GM10248 (cell line): Measurements from ENCODE around the gene CAD.

ENCODE experiments used
- CTCF ChIA-PET: fragments of 300-600 bp; sonication (Branson Sonifier 250); formaldehyde crosslinking; extraction: SDS; loops from one replicate; lab custom pipeline; 2021; ENCODE audit warnings: antibody characterized with exemption; lab: Yijun Ruan, JAX
- POLR2A ChIA-PET: fragments of 350-650 bp; sonication (Branson Sonifier 250); formaldehyde crosslinking; extraction: SDS; loops from one replicate; lab custom pipeline; 2020; ENCODE audit warnings: antibody characterized with exemption; lab: Yijun Ruan, JAX
- DNase-seq: peaks from one replicate; pipeline ENCODE4 v3.0.0; 2012; ENCODE audit errors: extremely low spot score
- CTCF ChIP-seq: IDR thresholded peaks from 2 replicates; pipeline ENCODE4 v1.5.1; 2012; ENCODE audit warnings: mild to moderate bottlenecking, low read depth; ENCODE audit errors: extremely low read depth, missing control alignments, control extremely low read depth

Gene CAD

DNA sequence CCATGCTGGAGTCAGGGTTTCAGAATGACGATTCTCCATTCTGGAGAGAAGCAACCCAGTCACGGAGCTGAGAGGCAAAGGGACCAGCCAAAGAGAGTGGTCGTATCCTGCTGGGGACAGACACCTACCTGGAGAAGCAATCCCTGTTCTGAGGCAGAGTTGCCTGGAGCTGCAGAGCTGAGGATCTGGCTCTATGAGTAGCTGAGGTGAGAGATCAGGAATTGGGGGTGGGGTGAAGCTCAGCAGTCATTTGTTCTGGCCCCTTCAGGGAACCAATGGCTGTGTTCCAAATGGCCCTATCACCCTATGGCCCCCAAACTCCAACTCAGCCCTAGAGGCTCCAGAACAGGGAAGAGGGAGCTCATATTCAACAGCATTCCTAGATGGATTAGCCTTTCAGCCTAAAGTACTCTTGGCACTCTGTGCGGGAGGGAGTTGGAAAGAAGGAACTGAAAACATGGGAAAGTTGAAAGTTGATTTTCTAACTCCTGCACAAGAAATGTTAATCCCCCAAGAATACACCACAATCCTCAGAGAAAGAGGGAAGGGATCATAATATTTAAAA lies 8.6 kb upstream of the CAD start:
- TF ChIP-seq CTCF = no peak
- POLR2A ChIA-PET = no interaction called here
- CTCF ChIA-PET = interaction anchor here (1.9 kb wide), 1 partner anchor 39 kb away, joined by 4 read pairs; no protein-coding TSS in a partner anchor
- no peak for DNase-seq

GRCh38 chr2:27209621-27210401 lies 7.4 kb upstream of the CAD start:
- DNase-seq = no peak
- ChIA-PET POLR2A (no interaction called here), CTCF (interaction anchor here (1.0 to 1.9 kb wide), 2 partner anchors 18 to 40 kb away, joined by 3 to 4 read pairs; no protein-coding TSS in a partner anchor)
- no peak for TF ChIP-seq CTCF

DNA sequence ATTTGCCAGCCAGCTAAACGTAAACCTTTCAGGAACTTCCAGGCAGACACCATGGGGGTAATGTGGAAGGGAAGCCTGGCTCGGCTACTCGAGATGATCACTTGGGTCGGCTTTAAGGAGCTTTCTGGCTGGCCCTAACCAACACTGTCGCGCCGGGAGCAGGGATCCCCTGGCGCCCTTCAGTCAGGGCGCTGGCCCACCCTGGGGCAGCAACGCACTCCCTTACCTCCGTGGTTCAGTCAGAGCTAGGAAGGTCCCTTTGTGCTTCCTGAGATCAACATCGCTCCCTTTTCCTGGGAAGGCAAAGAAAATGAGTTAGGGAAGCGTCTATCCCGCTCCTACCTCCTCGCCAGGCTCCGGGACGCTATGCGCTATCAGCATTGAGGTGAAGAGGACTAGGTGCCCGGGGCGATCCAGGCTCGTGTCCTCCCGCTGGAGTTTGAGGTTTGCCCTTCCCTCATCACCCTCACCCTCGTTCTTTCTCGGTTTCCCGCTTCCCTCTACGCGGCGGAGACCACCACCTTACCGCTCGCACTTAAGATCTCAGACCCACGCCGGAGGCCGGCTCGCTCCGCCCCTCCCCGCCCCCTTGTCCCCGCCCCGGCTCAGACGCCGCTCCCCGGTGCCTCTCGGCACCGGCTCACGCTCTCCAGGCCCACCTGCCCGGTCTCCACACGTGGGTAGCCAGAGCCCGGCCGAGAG lies 5.8 kb upstream of the CAD start:
- ChIA-PET CTCF (interaction anchor here (1.0 to 2.0 kb wide), 6 partner anchors 9 to 249 kb away, joined by 3 to 4 read pairs (median 3); partner anchors contain the start of genes KHK and TRIM54), POLR2A (interaction anchor here (0.6 kb wide), 1 partner anchor 942 kb away, joined by 3 read pairs; no protein-coding TSS in a partner anchor)
- TF ChIP-seq CTCF = no peak
- peak; percentile 41 for DNase-seq

DNA sequence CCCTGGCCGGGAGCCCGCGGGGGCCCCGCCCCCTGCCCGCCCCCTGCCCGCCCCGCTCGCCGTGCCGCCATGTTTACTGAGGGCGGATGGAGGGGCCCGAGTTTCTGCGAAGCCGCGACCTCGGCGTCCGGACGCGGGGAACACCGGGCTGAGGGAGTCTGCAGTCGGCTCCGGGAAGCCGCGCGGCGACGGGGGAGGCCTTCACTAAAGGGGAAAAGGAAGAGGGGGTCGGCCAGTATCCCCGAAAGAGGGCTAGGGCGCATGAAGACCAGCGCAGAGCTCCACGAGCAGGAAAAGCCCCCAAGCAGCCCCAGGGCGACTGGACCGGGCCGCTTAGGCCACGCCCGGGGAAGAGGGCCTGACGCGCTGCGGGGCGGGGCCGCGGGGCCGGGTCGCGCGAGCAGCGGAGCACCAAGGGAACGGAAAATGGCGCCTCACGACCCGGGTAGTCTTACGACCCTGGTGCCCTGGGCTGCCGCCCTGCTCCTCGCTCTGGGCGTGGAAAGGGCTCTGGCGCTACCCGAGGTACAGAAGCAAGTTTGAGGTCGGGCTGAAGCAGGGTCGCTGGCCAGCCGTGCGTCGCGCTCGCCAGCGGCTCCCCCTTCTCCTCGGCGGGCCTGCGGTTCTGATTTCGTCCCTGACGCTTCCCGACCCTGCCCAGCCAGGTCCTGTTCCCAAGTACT lies 5.1 kb upstream of the CAD start, which contains the start of the genes ATRAID and SLC5A6:
TSS of gene ATRAID (plus strand) at position 99 of the 683 bp plus-strand sequence. CDS start at position 427, 328 bp downstream.
TSS of gene SLC5A6 (minus strand) at position 326 of the 683 bp plus-strand sequence. CDS start 4,618 bp downstream, outside the sequence.
- ChIA-PET POLR2A (interaction anchor here (0.6 kb wide), 1 partner anchor 943 kb away, joined by 3 read pairs; no protein-coding TSS in a partner anchor), CTCF (interaction anchor here (1.0 to 2.0 kb wide), 4 partner anchors 8 to 250 kb away, joined by 3 to 4 read pairs (median 3); partner anchors contain the start of gene KHK)
- TF ChIP-seq CTCF = no peak
- DNase-seq = peak; percentile 95

- no peak for DNase-seq
- no peak for TF ChIP-seq CTCF
- CTCF ChIA-PET = interaction anchor here (1.0 to 2.0 kb wide), 4 partner anchors 7 to 126 kb away, joined by 3 to 4 read pairs (median 3); partner anchors contain the start of gene KHK
- POLR2A ChIA-PET = no interaction called here
These were observed 4.3 kb upstream of the CAD start for GRCh38 chr2:27212626-27213471.
